GM18519 (cell line): ENCODE measurements around the gene FAM234A.
"Not testable (repeated sequence)": the region's sequence is repeated elsewhere in the genome, so short reads cannot be mapped to it uniquely, and the experiment has no call there.

Experiments
- ATAC-seq: cut with Tn5 transposase; IDR thresholded peaks from one replicate; pipeline ENCODE4 v1.9.1; 2021; ENCODE audit warnings: mild to moderate bottlenecking, moderate library complexity; ENCODE audit not compliant: unreplicated experiment, low FRiP score

Gene FAM234A

DNA sequence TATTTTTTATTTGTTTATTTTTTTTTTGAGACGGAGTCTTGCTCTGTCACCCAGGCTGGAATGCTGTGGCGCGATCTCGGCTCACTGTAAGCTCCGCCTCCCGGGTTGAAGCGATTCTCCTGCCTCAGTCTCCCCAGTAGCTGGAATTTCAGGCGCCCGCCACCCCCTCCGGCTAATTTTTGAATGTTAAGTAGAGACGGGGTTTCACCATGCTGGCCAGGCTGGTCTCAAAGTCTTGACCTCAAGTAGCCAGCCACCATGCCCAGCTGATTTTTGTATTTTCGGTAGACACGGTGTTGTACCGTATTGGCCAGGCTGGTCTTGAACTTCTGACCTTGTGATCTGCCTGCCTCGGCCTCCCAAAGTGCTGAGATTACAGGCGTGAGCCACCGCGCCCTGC is 4.3 kb upstream of the FAM234A start:
- not testable (repeated sequence) for ATAC-seq

DNA sequence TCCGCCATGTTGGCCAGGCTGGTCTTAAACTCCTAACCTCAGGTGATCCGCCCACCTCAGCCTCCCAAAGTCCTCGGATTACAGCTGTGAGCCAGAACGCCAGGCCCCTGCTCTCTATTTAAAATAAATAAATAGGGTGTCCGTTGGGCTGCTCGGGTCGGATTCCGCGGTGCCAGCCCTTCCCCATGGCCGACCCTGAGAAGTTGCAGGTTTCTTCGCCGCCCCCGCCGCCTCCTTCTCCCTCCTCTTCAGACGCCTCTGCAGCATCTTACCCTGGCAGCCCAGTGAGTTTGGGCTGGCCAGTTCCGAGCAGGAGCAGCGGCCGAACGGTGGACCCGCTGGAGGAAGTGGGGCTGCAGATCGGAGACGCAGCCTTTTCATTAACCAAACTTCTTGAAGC is 3.7 kb upstream of the FAM234A start:
- ATAC-seq, result no peak

DNA sequence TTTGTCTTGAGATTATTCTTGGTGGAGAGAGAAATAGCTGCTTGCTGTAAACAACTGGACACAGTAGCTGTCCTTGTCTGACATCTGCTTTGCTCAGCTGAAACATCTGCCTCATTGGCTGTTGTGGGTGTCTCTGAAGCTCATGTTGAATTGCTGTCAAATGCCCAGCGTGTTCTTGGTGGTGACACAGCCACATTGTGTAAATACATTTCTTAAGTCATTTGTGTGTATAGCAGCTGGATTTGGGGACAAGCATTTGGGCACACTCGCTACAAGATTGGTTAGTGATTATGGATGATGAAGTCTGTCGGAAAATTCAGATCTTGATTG is 5.3 kb downstream of the FAM234A start:
- no peak for ATAC-seq

DNA sequence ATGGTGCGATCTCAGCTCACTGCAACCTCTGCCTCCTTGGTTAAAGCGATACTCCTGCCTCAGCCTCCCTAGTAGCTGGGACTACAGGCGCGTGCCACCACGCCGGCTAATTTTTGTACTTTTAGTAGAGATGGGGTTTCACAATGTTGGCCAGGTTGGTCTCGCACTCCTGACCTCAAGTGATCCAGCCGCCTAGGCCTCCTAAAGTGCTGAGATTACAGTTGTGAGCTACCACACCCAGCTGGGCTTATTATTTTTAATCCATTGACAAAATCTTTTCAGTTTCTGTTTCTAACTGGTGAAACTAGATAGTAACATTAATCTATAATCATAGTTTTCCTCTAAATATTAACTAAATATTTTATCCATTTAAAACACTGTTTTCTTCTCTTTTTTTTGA is 5.9 kb downstream of the FAM234A start:
- no peak for ATAC-seq

DNA sequence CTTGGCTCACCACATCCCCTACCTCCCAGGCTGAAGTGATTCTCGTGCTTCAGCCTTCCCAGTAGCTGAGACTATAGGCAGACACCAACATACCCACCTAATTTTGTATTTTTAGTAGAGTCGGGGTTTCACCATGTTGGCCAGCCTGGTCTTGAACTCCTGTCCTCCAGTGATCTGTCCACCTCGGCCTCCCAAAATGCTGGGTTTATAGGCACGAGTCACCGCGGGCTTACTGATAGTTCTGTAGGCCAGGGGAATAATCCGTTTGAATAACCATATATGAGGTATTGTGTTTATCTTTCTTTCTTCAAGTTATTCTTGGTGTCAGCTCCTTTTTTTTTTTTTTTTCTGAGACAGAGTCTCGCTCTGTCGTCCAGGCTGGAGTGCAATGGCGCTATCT is 7.7 kb downstream of the FAM234A start:
- ATAC-seq, result no peak

DNA sequence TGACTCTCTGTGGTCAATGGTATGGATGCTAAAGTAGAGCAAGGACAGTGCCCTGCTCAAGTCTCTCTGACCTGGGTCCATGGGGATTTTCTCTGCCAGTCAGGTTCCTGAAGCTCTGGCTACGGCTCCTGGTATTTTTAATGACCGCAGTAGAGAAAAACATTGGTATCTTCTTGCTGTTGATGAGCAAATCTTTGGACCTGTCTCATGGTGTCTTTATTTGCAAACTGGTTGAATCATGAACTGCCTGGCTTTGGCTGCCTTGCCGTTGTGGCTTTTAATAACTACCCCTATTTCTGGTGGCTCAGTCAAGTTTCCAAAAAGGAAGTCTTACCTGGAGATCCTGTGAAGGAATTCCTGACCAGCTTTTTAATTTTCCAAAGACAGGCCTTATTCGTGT is 8.7 kb downstream of the FAM234A start:
- no peak for ATAC-seq

DNA sequence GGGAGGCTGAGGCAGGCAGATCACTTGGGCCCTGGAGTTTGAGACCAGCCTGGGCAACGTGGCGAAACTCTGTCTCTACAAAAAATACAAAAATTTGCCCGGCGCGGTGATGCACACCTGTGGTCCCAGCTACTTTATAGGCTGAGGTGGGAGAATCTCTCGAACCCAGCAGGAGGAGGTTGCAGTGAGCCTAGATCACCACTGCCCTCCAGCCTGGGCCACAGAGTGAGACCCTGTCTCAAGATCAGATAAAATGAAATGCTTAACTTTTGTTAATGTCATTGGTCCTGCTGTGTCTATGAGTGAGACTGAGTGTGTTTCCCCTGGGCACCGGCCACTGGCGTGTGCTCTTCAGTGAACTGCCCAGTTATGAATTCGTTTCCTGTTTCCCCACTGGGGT is 10.5 kb downstream of the FAM234A start:
- ATAC-seq, result no peak

DNA sequence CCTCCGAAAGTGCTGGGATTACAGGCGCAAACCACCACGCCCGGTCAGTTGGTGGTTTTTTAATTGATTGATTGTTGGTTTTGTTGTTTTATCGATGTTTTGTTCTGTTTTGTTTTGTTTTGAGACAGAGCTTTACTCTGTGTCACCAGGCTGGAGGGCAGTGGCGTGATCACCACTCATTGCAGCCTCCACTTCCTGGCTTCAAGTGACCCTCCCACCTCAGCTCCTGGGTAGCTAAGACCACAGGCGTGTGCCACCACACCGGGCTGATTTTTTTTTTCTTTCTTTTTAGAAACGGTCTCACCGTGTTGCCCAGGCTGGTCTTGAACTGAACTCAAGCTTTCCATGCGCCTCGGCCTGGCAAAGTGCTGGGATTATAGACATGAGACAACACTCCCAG is 12.4 kb downstream of the FAM234A start:
- no peak for ATAC-seq

DNA sequence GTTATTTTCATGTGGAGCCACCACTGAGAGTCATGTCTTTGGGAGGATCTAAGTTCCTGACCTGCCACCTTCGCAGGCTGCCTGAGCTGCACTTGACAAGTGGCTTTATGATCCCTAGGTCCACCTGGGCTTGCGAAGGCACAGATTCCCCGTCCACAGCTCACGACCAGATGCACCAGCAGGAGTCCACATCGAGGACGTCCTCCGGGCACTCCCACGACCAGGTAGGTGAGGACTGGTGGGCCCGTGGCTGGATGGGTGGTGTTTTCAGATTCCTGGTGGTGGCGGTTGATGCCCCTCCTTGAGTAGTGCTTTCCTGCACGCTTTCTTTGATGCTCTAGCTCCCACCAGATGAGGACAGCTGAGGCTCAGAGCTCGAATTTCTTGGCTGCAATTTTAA is 14.8 kb downstream of the FAM234A start:
- ATAC-seq, result no peak

DNA sequence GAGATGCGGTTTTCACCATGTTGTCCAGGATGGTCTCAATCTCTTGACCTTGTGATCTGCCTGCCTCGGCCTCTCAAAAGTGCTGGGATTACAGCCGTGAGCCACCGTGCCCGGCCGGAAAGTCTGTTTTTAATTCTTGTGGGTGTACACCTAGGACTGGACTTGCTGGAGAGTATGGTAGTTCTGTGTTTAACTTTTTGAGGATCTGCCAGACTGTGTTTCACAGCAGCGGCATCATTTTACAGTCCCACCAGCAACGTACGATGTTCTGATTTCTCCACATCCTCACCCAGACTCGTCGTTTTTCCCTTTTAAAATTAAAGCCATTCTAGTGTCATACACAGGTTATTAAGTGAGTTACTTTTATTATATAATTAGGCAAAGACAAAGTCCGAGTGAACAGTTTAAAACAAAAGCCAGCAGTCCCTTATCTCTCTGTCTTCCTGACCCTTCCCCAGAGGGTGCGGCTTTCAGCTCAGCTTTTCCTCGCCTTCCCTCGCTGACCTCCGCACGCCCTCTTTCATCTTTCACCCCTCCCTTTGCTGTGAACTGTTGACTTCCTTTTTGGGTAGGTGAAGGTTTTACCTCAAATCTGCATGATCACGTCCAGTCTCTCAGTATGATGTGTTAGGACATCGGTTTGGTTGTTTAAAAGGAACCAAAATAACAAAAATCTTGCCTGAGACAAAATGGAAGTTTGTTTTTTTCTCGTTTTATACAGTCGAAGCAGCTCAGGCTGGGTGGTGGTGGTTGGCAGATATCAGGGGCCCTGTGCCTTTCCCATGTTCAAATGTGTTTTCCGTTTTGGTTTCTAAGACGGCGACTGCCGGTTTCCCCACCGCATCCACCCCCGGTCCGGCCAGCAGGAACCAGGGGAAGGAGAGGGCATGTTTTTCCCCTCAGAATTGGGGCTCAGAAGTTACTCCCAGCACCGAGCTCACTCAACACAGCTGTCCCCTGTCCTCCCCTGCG is 18.0 kb downstream of the FAM234A start:
- no peak for ATAC-seq

DNA sequence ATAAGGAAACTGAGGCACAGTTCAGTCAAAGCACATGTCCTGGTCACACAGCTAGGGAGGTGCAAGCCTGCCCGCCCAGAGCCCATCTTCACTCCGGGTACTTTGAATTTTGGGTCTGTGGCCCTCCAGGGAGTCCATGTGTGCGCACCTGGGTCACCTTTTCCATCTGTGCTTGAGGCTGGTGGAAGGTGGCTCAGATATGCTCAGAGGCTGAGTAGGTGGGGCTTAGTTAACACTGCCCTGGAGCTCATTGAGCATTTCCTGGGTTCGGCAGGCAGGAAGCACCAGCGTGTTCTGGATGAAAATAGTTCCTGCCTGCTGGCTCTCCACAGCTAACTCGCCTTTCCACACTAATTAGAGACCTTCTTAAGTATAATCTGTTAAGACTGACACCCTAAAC is 19.2 kb downstream of the FAM234A start:
- ATAC-seq, result no peak

DNA sequence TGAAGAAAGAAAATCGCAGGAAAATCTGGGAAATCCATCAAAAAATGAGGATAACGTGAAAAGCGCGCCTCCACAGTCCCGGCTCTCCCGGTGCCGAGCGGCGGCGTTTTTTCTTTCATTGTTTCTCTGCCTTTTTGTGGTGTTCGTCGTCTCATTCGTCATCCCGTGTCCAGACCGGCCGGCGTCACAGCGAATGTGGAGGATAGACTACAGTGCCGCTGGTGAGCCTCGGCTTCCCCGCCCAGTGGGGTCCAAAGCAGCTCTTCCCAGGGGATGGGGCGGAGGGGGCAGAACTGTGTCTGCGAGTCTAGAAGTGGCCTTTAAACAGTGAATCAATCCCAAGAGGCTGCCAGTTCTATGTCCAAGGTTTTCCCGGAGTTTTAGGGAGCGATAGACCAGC is 19.8 kb downstream of the FAM234A start:
- no peak for ATAC-seq

DNA sequence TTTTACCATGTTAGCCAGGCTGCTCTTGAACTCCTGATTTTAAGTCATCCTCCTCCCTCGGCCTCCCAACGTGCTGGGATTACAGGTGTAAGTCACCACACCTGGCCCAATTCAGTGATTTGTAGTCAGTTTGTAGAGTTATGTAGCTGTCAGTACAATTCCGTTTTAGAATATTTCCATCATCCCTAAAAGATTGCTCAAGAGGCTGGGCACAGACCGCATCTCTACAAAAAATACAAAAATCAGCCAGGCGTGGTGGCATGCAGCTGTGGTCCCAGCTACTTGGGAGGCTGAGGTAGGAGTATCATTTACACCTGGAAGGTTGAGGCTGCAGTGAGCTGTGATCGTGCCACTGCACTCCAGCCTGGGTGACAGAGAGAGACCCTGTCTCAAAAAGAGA is 20.6 kb downstream of the FAM234A start:
- ATAC-seq, result no peak

DNA sequence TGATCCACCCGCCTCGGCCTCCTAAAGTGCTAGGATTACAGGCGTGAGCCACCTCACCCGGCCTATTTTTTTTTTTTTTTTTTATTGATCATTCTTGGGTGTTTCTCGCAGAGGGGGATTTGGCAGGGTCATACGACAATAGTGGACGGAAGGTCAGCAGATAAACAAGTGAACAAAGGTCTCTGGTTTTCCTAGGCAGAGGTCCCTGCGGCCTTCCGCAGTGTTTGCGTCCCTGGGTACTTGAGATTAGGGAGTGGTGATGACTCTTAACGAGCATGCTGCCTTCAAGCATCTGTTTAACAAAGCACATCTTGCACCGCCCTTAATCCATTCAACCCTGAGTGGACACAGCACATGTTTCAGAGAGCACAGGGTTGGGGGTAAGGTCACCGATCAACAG is 23.5 kb downstream of the FAM234A start:
- ATAC-seq, result not testable (repeated sequence)

DNA sequence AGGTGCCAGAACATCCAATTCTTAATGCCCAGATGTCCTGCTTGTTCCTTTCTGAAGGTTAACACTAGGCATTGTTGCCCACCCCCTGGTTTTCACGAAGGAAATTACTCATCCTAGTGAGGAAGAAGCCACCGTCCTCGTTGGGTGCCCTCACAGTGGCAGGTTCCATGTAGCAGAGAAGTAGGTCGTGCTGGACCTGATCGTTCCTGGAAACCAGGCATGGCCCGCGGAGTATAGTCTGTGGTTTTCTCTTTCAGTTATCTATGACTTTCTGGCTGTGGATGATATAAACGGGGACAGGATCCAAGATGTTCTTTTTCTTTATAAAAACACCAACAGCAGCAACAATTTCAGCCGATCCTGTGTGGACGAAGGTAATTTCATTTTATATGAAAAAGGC is 24.6 kb downstream of the FAM234A start:
- no peak for ATAC-seq

DNA sequence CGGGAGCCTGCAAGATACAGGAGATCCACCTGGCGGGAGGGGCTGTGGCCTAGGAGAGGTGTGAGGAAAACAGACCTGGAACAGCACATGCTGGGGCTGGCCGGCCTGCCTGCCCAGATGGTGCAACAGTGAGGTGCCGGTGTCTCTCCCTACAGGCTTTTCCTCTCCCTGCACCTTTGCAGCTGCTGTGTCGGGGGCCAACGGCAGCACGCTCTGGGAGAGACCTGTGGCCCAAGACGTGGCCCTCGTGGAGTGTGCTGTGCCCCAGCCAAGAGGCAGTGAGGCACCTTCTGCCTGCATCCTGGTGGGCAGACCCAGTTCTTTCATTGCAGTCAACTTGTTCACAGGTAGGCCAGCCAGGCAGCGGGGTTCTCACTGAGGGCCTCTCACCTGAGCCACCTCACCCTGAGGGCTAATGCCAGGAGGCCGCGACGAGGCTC is 25.2 kb downstream of the FAM234A start:
- no peak for ATAC-seq

DNA sequence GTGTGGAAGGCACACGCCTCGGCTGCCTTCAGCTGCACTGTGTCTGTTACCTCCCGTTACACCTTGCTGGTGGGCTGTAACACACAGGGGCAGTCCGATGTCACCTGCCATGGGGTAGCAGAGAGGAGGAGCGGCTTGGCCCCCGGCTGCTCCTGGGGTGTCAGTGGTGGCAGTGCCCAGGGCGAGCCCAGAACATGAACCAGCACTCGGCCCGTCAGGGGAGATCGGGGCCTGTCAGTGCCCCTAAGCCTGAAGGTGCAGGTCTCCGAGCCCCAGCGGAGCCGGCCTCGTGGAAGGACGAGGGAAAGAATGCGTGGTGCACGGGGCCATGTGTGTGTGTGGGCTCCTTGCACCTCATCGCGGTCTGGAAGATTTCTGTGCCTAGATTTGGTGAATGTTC is 25.7 kb downstream of the FAM234A start:
- no peak for ATAC-seq

DNA sequence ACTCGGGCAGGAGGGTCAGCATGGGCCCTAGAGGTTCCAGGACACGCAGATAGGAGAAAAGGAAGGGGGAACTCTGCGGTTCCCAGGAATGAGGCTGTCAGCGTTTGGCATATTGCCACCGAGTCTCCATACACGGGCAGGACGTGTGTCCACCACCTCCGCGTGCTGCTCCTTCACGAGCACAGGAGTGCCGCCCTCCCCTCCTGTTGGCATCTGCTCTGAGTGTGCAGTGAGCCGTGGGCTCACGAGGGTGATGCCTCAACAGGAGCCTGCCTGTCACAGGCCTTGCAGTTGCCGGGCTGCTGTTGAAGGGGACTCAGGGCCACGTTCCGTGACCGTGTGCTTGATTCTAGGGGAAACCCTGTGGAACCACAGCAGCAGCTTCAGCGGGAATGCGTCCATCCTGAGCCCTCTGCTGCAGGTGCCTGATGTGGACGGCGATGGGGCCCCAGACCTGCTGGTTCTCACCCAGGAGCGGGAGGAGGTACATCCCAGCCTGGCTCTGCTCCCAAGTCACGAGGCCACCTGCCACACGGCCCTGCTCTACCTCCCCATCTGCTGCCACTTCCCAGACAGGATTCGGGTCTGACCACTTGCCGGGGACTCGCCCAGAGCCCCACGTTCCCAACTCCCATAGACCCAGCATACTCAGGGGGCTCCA is 26.5 kb downstream of the FAM234A start:
- ATAC-seq, result no peak

DNA sequence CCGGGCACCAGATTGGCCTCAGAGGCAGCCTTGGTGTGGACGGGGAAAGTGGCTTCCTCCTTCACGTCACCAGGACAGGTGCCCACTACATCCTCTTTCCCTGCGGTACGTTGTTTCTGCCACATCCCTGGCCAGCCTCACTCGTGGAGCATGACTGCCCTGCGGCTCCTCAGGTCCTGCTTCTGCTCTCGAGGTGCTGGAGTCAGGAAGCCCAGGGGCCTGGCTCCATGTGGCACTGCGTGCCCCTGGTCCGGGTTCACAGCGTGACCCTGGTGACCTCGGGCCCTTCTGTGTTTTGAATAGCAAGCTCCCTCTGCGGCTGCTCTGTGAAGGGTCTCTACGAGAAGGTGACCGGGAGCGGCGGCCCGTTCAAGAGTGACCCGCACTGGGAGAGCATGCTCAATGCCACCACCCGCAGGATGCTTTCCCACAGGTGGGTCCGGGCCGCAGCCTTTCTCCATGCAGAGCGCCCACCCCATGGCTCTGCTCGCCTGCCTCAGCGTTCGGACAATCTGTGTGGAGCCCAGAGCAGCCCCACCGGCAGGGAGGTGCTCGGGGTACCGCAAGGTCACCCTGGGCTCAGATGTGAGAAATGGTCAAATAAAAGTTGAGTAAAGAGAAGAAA is 27.6 kb downstream of the FAM234A start:
- ATAC-seq, result no peak

DNA sequence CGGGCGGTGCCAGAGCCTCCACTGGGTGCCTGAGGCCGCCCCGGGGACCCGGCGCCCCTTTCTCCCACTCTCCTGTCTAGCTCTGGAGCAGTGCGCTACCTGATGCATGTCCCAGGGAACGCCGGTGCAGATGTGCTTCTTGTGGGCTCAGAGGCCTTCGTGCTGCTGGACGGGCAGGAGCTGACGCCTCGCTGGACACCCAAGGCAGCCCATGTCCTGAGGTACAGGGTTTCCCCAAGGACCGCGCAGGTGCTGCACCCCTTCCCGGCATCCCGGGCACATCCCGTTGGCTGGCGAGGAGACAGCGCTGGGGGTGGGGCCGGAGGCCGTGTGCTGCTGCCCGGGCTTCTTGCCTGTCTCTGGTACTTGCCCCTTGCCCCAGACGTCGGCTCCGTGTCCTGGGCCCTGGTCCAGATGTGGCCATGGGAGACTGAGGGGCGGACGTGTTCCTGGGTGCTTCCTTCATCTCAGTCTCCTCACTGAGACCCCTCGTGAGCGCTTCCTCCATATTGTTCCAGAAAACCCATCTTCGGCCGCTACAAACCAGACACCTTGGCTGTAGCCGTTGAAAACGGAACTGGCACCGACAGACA is 28.7 kb downstream of the FAM234A start:
- ATAC-seq, result no peak

DNA sequence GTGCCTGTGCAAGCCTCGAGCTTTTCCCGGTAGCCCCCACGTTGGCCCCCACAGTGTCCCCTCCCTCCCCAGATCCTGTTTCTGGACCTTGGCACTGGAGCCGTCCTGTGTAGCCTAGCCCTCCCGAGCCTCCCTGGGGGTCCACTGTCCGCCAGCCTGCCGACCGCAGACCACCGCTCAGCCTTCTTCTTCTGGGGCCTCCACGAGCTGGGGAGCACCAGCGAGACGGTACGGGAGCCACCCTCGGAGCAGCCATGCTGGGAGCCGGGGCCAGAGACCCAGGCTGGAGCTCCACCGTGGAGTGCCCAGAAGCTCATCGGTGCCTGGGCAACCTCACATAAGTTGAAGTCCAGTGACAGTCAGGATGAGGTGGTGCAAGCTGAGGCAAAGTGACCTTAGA is 29.3 kb downstream of the FAM234A start:
- ATAC-seq, result no peak
